HepG2 (cell line): Measurements from ENCODE around the gene MFSD11. TPM values are rescaled to one million over a fixed set of nuclear protein-coding genes. Genes with fewer than 3 reads are reported as not detected.

Experiments
- ATAC-seq: fragments of 200-7000 bp; cut with Tn5 transposase; 3 replicates; pipeline ENCODE4 v1.9.1; 2020; ENCODE audit warnings: mild to moderate bottlenecking, moderate library complexity
- BruUV-seq: library from RNA; stranded (reverse); fragments of 400-500 nt; replicated peaks from 2 replicates; lab custom pipeline; 2021; lab: Mats Ljungman, UMichigan
- CTCF ChIA-PET: fragments of 300-600 bp; formaldehyde crosslinking; extraction: SDS; loops from one replicate; lab custom pipeline; 2021; ENCODE audit warnings: low total read pairs, inconsistent platforms, low intra/inter-chr PET ratio; lab: Yijun Ruan, JAX
- POLR2A ChIA-PET: fragments of 350-600 bp; sonication (Branson Sonifier 250); formaldehyde crosslinking; loops from one replicate; lab custom pipeline; 2020; ENCODE audit warnings: antibody characterized with exemption, inconsistent platforms; lab: Yijun Ruan, JAX
- DNase-seq: peaks from one replicate; pipeline ENCODE4 v3.0.0-alpha.2; 2015; ENCODE audit warnings: low spot score
- FAIRE-seq: peaks from 3 replicates; lab custom pipeline; 2011; peaks lifted over from hg19 to GRCh38; lab: Jason Lieb, UNC
- H2AFZ ChIP-seq: one replicate; pipeline ENCODE4 v1.6.1; 2011; ENCODE audit warnings: low read length, inconsistent platforms
- H3K27ac ChIP-seq: fragments of 300-600 bp; 3 replicates; pipeline ENCODE4 v1.8.0; 2011; ENCODE audit warnings: mixed run types, mild to moderate bottlenecking, mixed read lengths, low read length, inconsistent platforms; ENCODE audit not compliant: insufficient read depth; ENCODE audit errors: extremely low read length
- H3K27me3 ChIP-seq, 2 experiments: fragments of 200-600 bp in 1 of 2; 2 replicates in 1 of 2; 3 replicates in 1 of 2; pipeline versions ENCODE4 v1.6.0 to v1.8.0; 2011; ENCODE audit warnings: low read length in 2 of 2, mild to moderate bottlenecking in 2 of 2, moderate library complexity in 2 of 2, inconsistent platforms in 1 of 2; ENCODE audit not compliant: insufficient read depth in 2 of 2, control insufficient read depth in 1 of 2
- H3K36me3 ChIP-seq, 2 experiments: fragments of 200-600 bp in 1 of 2; replicated peaks in 1 of 2; 2 replicates in 1 of 2; 3 replicates in 1 of 2; pipeline versions ENCODE4 v1.5.1 to v1.8.0; 2011; ENCODE audit warnings: low read length in 2 of 2, inconsistent platforms in 1 of 2; ENCODE audit not compliant: insufficient read depth in 2 of 2, control insufficient read depth in 1 of 2
- H3K4me1 ChIP-seq: 2 replicates; pipeline ENCODE4 v1.5.1; 2012; ENCODE audit warnings: low read length, inconsistent platforms; ENCODE audit not compliant: insufficient read depth
- H3K4me2 ChIP-seq: 2 replicates; pipeline ENCODE4 v1.6.0; 2011; ENCODE audit warnings: low read depth, low read length, inconsistent platforms
- H3K4me3 ChIP-seq, 3 experiments: fragments of 200-600 bp in 1 of 3; sonication (generic), shearing (Covaris generic) in 1 of 3; replicated peaks in 1 of 3; 2 replicates each; pipeline ENCODE4 v1.5.1; 2011 to 2016; ENCODE audit warnings: low read length in 3 of 3, inconsistent platforms in 2 of 3, low read depth in 2 of 3, mild to moderate bottlenecking in 2 of 3, control low read depth in 1 of 3, mixed read lengths in 1 of 3; ENCODE audit not compliant: insufficient read depth in 1 of 3
- H3K79me2 ChIP-seq: one replicate; pipeline ENCODE4 v1.6.1; 2011; ENCODE audit warnings: low read length, inconsistent platforms; ENCODE audit not compliant: insufficient read depth
- H3K9ac ChIP-seq: 2 replicates; pipeline ENCODE4 v1.6.0; 2011; ENCODE audit warnings: mild to moderate bottlenecking, low read depth, low read length, inconsistent platforms; ENCODE audit not compliant: insufficient read depth
- H3K9me3 ChIP-seq: 2 replicates; pipeline ENCODE4 v1.5.1; 2012; ENCODE audit warnings: mild to moderate bottlenecking, low read length
- H4K20me1 ChIP-seq: 2 replicates; pipeline ENCODE4 v1.6.0; 2011; ENCODE audit warnings: inconsistent platforms, mild to moderate bottlenecking, low read length, moderate library complexity; ENCODE audit not compliant: insufficient read depth
- ATF7 ChIP-seq, 2 experiments: fragments of 450-650 bp in 1 of 2; sonication (generic) in 1 of 2; formaldehyde crosslinking in 1 of 2; IDR thresholded peaks; 2 replicates each; pipeline versions ENCODE4 v1.4.0 to v1.6.1; 2016 to 2020; ENCODE audit warnings: antibody characterized with exemption in 1 of 2, mild to moderate bottlenecking in 1 of 2, missing genetic modification reagents in 1 of 2
- CHD2 ChIP-seq: IDR thresholded peaks from 2 replicates; pipeline ENCODE4 v1.6.1; 2011; ENCODE audit warnings: low read depth, low read length, improper control_type of control experiment
- HDAC1 ChIP-seq: sonication (generic); formaldehyde crosslinking; IDR thresholded peaks from 2 replicates; pipeline ENCODE4 v1.5.1; 2020; ENCODE audit warnings: mild to moderate bottlenecking, missing genetic modification reagents
- HNRNPLL ChIP-seq: fragments of 200-400 bp; formaldehyde crosslinking; IDR thresholded peaks from 2 replicates; pipeline ENCODE4 v1.6.1; 2017; ENCODE audit warnings: mild to moderate bottlenecking, low read depth, low read length; ENCODE audit not compliant: poor library complexity, severe bottlenecking
- MLLT10 ChIP-seq: sonication (generic); formaldehyde crosslinking; IDR thresholded peaks from 2 replicates; pipeline ENCODE4 v1.4.0; 2020; ENCODE audit warnings: missing genetic modification reagents
- NR3C1 ChIP-seq: sonication (generic); formaldehyde crosslinking; IDR thresholded peaks from 2 replicates; pipeline ENCODE4 v1.4.0; 2020; ENCODE audit warnings: missing genetic modification reagents
- PHB2 ChIP-seq: fragments of 450-650 bp; IDR thresholded peaks from 2 replicates; pipeline ENCODE4 v1.6.1; 2018; ENCODE audit not compliant: partially characterized antibody
- PTBP1 ChIP-seq: fragments of 200-400 bp; formaldehyde crosslinking; IDR thresholded peaks from 2 replicates; pipeline ENCODE4 v1.6.1; 2018; ENCODE audit warnings: low read length, low read depth; ENCODE audit not compliant: poor library complexity, severe bottlenecking
- SMARCE1 ChIP-seq: fragments of 450-650 bp; IDR thresholded peaks from 2 replicates; pipeline ENCODE4 v1.6.1; 2017; ENCODE audit warnings: borderline replicate concordance
- TEAD2 ChIP-seq: sonication (generic); formaldehyde crosslinking; IDR thresholded peaks from 2 replicates; pipeline ENCODE4 v1.9.0; 2021; ENCODE audit warnings: missing genetic modification reagents
- ZNF143 ChIP-seq: sonication (generic); formaldehyde crosslinking; IDR thresholded peaks from 2 replicates; pipeline ENCODE4 v1.4.0; 2020; ENCODE audit warnings: missing genetic modification reagents
- ZNF549 ChIP-seq: sonication (generic); formaldehyde crosslinking; IDR thresholded peaks from 2 replicates; pipeline ENCODE4 v1.5.0; 2020; ENCODE audit warnings: missing genetic modification reagents
- ZNF572 ChIP-seq: sonication (generic); formaldehyde crosslinking; IDR thresholded peaks from 2 replicates; pipeline ENCODE4 v1.5.1; 2020; ENCODE audit warnings: mild to moderate bottlenecking, missing genetic modification reagents
- ZNF724P ChIP-seq: sonication (generic); formaldehyde crosslinking; IDR thresholded peaks from 2 replicates; pipeline ENCODE4 v1.8.0; 2022; ENCODE audit warnings: missing genetic modification reagents, borderline replicate concordance
- ZNF772 ChIP-seq: sonication (generic); formaldehyde crosslinking; IDR thresholded peaks from 2 replicates; pipeline ENCODE4 v1.5.0; 2020; ENCODE audit warnings: mild to moderate bottlenecking, missing genetic modification reagents
- ZNF878 ChIP-seq: sonication (generic); formaldehyde crosslinking; IDR thresholded peaks from 2 replicates; pipeline ENCODE4 v1.8.1; 2023; ENCODE audit warnings: mild to moderate bottlenecking, missing genetic modification reagents, moderate library complexity
- ZNF891 ChIP-seq: sonication (generic); formaldehyde crosslinking; IDR thresholded peaks from 2 replicates; pipeline ENCODE4 v1.5.0; 2020; ENCODE audit warnings: mild to moderate bottlenecking, missing genetic modification reagents
- WGBS: methylation state at CpG from one replicate; pipeline ENCODE4 v1.1.6; 2017; ENCODE audit warnings: low lambda C conversion rate; 5-methylcytosine and 5-hydroxymethylcytosine counted together
- in situ Hi-C: cut with HindIII; loops from 2 replicates; pipeline ENCODE4 v1.10.0; 2017; ENCODE audit warnings: low pct_unique_long_range_greater_than_20kb; ENCODE audit not compliant: extremely low pct_ligation_motif_present
- intact Hi-C: fragments of 100-400 bp; cut with micrococcal nuclease; formaldehyde crosslinking; loops from one replicate; pipeline ENCODE4 v1.10.0; 2022; ENCODE audit not compliant: unreplicated experiment
- polyA plus RNA-seq, 8 experiments: library from polyadenylated mRNA; depleted of rRNA in 3 of 8; stranded (reverse) in 7 of 8; unstranded in 1 of 8; fragments of >200 nt; fragmentation: Illumina TruSeq in 4 of 8; extraction: Trizol in 4 of 8; gene quantifications; 2 replicates each; pipeline versions ENCODE4 v1.2.1 to v1.2.3, GENCODE V29; 2011 to 2016; ENCODE audit warnings: low read depth in 4 of 8, missing spikeins in 1 of 8, mixed read lengths in 1 of 8; ENCODE audit not compliant: insufficient read depth in 1 of 8
- total RNA-seq, 5 experiments: library from RNA; depleted of rRNA; stranded (reverse); fragments of >200 nt; fragmentation: Illumina TruSeq; extraction: Trizol; gene quantifications; 2 replicates each; pipeline ENCODE4 v1.2.3, GENCODE V29; 2016; ENCODE audit warnings: low read depth in 1 of 5
- TF ChIP-seq, protein P1 (sequence below): sonication (generic); formaldehyde crosslinking; conservative IDR thresholded peaks from 2 replicates; pipeline ENCODE4 v1.8.0; 2022; ENCODE audit warnings: low read depth, missing genetic modification reagents
- TF ChIP-seq, protein P2 (sequence below): sonication (generic); formaldehyde crosslinking; IDR thresholded peaks from 2 replicates; pipeline ENCODE4 v1.4.0; 2020; ENCODE audit warnings: missing genetic modification reagents, mild to moderate bottlenecking, borderline replicate concordance

MFSD11 gene
- total and polyA plus RNA-seq, 2 of the 13 experiments (the other 11 are each of a cell fraction or from before 2014, with no cell fraction given), result 26.1 to 36.3 TPM

DNA sequence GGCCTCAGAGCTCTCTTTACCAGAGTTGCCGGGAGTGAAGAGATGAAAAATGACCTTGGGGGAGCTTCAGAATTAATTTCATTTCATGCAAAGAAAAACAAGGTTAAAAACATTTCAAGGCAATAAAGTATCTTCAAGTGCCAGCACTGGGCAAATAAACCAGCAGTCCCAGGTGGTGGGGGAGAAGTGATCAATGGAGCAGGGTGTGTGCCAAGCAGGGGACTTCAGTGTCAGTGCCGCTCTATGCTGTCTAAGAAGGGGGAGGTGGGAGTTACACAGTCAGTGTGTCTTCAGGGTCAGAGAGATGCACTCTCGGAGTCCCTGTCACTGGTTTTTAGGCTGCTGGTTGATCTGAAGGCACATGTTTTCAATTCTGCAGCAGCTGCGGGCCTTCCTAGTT is 73.0 kb downstream of the MFSD11 start:
- intact Hi-C loops, result no loop called here
- no peak overlapping the region for H3K27ac ChIP-seq
- TF ChIP-seq, protein P1, sequence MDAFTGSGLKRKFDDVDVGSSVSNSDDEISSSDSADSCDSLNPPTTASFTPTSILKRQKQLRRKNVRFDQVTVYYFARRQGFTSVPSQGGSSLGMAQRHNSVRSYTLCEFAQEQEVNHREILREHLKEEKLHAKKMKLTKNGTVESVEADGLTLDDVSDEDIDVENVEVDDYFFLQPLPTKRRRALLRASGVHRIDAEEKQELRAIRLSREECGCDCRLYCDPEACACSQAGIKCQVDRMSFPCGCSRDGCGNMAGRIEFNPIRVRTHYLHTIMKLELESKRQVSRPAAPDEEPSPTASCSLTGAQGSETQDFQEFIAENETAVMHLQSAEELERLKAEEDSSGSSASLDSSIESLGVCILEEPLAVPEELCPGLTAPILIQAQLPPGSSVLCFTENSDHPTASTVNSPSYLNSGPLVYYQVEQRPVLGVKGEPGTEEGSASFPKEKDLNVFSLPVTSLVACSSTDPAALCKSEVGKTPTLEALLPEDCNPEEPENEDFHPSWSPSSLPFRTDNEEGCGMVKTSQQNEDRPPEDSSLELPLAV (CRISPR knock-in tag), result no peak
- no peak for TF ChIP-seq PHB2
- no peak for TF ChIP-seq ATF7 (IDR thresholded peaks at IDR 0.05)
- TF ChIP-seq ATF7 (CRISPR knock-in tag; IDR thresholded peaks at IDR 0.05), result no peak
- TF ChIP-seq PTBP1, result no peak
- TF ChIP-seq TEAD2, result no peak
- TF ChIP-seq, protein P2, sequence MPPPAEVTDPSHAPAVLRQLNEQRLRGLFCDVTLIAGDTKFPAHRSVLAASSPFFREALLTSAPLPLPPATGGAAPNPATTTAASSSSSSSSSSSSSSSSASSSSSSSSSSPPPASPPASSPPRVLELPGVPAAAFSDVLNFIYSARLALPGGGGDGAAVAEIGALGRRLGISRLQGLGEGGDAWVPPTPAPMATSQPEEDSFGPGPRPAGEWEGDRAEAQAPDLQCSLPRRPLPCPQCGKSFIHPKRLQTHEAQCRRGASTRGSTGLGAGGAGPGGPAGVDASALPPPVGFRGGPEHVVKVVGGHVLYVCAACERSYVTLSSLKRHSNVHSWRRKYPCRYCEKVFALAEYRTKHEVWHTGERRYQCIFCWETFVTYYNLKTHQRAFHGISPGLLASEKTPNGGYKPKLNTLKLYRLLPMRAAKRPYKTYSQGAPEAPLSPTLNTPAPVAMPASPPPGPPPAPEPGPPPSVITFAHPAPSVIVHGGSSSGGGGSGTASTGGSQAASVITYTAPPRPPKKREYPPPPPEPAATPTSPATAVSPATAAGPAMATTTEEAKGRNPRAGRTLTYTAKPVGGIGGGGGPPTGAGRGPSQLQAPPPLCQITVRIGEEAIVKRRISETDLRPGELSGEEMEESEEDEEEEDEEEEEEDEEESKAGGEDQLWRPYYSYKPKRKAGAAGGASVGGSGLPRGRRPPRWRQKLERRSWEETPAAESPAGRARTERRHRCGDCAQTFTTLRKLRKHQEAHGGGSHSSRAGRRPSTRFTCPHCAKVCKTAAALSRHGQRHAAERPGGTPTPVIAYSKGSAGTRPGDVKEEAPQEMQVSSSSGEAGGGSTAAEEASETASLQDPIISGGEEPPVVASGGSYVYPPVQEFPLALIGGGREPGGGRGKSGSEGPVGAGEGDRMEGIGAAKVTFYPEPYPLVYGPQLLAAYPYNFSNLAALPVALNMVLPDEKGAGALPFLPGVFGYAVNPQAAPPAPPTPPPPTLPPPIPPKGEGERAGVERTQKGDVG (CRISPR knock-in tag), result no peak
- TF ChIP-seq ZNF143 (CRISPR knock-in tag), result no peak
- TF ChIP-seq SMARCE1, result no peak
- no peak for TF ChIP-seq ZNF891 (CRISPR knock-in tag)
- TF ChIP-seq CHD2, result no peak
- TF ChIP-seq ZNF724P (CRISPR knock-in tag), result no peak
- TF ChIP-seq ZNF772 (CRISPR knock-in tag), result no peak
- TF ChIP-seq NR3C1 (CRISPR knock-in tag), result no peak
- no peak for TF ChIP-seq ZNF572 (CRISPR knock-in tag)
- no peak for TF ChIP-seq ZNF878 (CRISPR knock-in tag)
- no peak for TF ChIP-seq ZNF549 (CRISPR knock-in tag)
- no peak for TF ChIP-seq HDAC1 (CRISPR knock-in tag)
- TF ChIP-seq MLLT10 (CRISPR knock-in tag), result no peak
- TF ChIP-seq HNRNPLL, result no peak
- TF ChIP-seq, all 625 proteins: peak for 0
- H3K79me2 ChIP-seq, result no peaks in the 10 kb centered on the region
- no peak for DNase-seq
- H3K9me3 ChIP-seq, result no peaks in the 10 kb centered on the region
- no peak overlapping the region for H3K4me2 ChIP-seq
- no peak overlapping the region for H3K4me3 ChIP-seq
- H3K4me1 ChIP-seq, result no peaks in the 10 kb centered on the region
- peaks cover 6 to 15% of the 10 kb centered on the region in 2 experiments; a peak in 4 of 5 replicates for H3K27me3 ChIP-seq
- ChIA-PET POLR2A (no interaction called here), CTCF (no interaction called here)
- FAIRE-seq, result no peak
- no peak overlapping the region for H3K9ac ChIP-seq
- no peak overlapping the region for H2AFZ ChIP-seq
- no peaks in the 10 kb centered on the region for H3K36me3 ChIP-seq
- 39% methylated on average over 3 of the region's 4 CpGs for WGBS
- ATAC-seq, result no peak
- H4K20me1 ChIP-seq, result no peaks in the 10 kb centered on the region
- in situ Hi-C loops, result no loop called here
- no TSS peak for BruUV-seq
